Stimulated activated CD8-positive, alpha-beta memory T cell treated with anti-CD3 and anti-CD28 coated beads, Interleukin-15, amount 100 ng/mL, for 48 hours (primary cell): ENCODE results near the gene GAB2.
"Not testable (repeated sequence)": the region's sequence is repeated elsewhere in the genome, so short reads cannot be mapped to it uniquely, and the experiment has no call there.

ENCODE experiments used
- DNase-seq, 2 donors: peaks; one replicate each; pipeline ENCODE4 v3.0.0-alpha.2; 2020; ENCODE audit warnings: low read depth in 2 of 2

Gene GAB2

DNA sequence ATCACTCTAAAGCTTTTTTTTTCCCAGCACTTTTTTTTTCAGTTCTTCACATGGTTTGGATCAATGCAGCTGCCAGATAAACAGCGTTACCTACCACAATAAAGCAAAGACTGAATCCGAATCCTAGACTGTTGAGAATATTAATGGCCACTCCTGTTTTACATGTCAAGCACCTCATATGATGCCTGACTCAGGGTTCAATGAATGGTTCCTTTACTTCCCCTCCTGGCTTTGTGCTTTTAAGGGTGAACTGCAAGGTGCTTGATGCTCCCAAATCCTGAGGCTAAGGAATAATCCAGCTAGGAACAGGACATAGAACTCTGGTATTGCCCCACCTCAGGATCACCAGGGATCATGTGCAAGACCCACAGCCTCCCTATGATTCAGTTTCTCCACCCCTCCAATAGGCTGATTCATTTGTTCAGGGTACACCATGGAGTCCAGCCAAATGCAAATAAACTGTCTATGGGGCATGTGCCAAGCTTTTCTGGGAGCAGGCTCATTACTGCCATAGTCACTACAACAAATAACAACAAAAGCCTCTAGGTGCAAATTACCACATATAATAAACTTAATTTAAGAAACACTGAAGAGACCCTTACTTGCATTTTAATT is 104.3 kb downstream of the GAB2 start:
- DNase-seq, result no peak

DNA sequence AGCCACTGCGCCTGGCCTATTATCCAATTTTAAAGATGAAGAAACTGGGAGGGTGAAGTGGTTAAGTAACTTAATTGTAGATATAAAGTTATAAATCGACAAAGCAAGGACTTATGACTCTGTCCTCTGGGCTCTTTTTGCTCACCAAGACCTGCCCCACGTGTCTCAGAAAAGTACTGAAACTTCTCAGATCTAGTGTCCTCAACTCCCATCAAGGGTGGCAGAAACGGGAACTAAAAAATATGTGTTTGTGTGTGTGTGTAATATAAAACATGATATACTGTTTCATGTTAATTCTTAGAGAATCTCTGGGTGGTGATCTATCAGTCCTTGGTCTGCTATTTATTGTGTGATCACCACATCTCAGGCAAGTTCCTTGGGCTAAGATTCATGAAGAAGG is 104.9 kb downstream of the GAB2 start:
- DNase-seq, result no peak

DNA sequence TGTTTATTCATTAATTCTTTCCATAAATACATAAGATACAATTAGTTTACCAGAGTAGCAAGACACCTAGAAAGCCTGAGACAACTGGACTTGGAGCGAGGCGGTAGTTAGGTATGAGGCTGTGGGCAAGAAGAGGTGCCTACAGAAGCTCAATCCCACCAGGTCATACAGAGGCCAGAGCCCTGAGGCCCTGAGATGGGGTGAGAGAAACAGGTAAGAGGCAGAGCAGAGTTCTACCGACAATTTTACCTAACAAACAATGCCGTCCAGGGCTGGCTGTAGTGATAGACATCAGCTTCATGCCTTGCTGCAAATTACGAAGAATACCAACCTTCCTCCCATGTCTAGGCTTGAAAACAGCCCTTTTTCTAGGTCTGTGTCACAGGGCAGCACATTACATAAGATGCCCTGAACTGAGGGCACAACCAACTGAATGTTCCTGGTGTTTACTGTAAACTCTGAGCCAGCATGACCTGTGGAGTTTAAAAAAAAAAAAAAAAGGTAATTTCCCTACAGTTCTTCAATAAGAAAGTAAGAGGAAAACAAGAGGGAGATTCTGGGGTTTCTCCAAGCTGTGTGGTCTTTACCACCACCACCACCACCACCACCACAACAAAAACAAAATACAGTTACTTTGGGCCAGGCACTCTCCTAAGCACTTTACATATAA is 105.8 kb downstream of the GAB2 start:
- no peak for DNase-seq

DNA sequence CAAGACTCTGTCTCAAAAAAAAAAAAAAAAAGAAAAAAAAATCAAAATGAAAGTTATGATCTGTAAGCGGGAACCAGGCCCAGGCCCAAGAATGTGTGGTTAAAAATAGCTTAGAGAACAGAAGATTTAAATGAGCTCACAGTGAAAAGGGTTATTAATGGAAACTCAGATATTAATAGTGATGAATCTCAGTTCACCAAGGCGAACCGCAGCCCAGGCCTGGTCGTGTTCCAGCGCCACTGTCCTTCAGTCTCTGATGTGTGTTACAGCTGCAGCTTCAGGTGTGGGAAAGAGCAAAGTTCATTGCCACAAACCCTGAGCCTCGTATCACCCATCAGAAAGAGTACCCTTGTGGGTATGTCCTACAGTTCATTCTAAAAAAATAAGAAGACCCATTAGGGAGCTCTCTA is 107.1 kb downstream of the GAB2 start:
- DNase-seq, result no peak

DNA sequence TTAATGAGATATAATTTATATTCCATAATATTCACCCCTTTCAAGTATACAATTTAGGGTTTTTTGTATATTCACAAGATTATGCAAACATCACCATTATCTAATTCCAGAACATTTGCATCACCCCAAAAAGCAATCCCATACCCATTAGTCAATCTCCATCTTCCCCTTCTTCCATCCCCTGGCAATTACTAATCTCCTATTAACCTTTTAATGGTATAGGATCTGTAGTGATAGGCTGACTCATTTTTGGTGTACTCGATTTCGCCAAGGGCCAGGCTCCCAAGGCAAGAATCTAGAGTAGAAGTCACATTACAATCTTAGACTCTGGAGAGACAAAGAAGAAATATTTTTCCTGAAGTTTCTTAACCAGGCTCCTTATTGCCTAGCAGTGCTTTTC is 113.4 kb downstream of the GAB2 start:
- DNase-seq, result no peak

DNA sequence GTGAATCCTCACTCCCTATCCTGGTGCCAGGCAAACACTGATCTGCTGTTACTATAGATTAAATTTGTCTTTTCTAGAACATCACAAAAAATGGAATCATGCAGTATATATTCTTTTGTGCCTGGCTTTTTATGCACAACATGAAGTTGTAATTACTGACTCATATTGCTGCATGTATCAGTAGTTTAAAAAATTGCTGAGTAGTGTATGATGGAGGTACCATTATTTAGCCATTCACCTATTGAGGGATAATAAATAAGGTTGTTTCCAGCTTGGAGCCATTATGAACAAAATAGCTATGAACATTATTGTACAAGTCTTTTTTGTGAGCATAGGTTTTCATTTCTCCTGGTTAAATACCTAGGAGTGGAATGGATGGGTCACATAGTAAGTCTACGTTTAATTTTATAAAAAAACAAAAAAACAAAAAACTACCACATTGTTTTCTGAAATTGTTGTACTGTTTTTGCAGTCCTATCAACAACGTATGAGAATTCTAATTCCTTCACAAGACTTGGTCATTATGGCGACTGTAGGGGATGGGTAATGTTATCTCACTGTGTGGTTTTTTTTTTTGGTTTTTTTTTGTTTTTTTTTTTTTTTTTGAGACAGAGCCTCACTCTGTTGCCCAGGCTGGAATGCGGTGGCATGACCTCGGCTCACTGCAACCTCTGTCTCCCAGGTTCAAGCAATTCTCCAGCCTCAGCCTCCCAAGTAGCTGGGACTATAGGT is 117.3 kb downstream of the GAB2 start:
- no peak for DNase-seq

DNA sequence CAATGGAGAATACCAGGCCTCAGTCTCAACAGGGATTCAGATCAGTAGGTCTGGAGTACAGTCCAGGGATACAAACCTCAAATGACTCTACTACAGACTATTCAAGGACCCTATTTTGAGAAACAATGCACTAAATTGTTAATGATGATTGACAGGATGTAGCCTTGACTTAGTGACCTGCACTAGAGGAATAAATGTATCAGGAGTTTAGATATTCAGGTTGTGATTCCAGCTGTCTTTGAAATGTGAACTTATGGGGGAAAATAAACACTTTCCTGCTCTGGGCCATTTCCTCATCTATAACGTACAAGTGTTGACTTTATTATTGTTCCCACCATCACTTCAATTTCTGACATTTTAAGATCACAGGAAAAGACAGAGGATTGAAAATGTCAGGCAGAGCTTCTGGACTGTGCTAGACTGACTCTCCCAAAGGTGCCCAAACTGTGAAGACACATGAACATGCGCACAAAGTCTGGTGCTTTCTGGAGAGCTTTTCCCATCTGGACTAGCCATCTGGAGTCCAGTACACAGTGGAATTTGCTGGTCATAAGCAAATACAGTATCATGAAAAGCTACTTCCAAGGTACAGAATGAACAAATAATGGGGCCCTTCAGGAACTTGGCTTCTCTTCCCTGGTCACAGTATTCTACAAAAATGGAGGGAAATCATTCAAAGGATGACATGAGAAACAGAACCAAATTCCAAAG is 118.5 kb downstream of the GAB2 start:
- DNase-seq, result no peak

DNA sequence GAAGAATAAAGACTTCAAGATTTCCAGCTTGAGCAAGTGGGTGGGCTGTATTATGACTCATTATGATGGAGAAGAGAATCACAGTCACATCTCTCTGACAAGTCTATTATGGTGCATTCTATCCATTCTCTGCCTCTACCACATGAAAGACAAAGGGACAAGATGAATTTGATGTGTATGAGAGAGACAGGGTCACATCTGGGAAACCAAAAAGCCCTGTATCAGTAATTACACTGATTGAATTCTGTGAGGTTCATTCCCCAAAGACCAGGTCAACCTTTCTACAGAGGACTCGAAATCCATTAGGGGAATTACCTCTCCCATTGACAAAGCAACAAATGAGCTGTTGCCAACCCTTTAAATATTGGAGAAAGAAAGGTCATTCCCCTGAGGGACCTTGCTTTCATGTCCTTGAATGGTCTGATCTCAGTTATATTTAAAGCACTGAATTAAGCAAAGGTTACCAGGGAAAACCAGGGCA is 119.3 kb downstream of the GAB2 start:
- DNase-seq, result no peak

DNA sequence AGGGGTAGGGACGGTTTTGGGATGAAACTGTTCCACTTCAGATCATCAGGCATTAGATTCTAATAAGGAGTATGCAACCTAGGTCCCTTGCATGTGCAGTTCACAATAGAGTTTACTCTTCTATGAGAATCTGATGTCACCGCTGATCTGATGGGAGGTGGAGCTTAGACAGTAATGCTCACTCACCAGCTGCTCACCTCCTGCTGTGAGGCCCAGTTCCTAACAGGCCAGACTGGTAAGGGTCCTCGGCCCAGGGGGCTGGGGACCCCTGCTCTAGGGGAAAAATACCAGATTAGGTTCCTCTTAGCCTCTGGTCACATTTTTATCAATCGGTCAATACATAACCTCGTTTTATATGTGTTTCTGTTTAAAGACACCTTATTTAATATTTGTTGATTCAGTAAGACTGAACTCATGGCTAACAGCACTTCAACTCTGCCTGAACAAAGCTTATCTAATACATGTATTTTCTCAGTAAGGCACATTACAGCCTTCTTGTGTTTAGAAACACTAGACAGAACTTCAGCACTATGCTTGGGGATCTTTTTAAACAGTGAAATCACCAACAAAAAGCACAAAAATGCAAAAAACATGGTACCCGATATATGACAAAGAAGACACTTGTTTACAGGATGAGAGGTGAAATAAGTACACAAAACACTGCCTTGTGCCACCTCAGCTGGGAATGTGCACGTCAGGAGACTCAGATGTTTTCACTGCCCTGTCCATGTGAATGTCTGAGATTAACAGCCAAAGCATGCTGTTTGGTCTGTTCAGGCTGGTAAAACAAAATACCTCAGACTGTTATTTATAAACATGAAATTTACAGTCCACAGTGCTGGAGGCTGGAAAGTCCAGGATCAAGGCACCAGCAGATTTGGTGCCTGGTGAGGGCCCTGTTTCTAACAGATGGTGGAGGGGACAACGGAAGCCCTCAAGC is 121.4 kb downstream of the GAB2 start:
- no peak for DNase-seq

DNA sequence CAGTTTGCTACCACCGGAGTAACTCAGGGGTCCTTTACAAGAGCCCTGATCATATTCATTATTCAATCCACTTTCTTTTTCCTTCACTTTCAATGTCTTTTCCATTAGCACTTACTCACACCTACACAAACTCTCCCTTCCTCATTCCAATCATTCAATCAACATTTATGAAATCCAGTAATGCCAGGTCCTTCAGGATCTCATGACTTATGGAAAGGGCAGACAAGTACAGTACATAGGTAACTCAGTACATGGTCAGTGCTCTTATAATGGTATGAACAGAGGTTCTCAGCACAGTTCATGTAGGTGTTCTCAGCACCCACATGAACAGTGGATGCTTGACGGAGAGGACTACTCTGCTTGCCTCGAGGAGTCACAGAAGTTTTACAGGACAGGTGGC is 122.3 kb downstream of the GAB2 start:
- DNase-seq, result no peak

DNA sequence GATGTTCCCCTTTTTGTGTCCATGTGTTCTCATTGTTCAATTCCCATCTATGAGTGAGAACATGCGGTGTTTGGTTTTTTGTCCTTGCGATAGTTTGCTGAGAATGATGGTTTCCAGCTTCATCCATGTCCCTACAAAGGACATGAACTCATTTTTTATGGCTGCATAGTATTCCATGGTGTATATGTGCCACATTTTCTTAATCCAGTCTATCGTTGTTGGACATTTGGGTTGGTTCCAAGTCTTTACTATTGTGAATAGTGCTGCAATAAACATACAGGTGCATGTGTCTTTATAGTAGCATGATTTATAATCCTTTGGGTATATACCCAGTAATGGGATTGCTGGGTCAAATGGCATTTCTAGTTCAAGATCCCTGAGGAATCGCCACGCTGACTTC is 123.5 kb downstream of the GAB2 start:
- not testable (repeated sequence) for DNase-seq

DNA sequence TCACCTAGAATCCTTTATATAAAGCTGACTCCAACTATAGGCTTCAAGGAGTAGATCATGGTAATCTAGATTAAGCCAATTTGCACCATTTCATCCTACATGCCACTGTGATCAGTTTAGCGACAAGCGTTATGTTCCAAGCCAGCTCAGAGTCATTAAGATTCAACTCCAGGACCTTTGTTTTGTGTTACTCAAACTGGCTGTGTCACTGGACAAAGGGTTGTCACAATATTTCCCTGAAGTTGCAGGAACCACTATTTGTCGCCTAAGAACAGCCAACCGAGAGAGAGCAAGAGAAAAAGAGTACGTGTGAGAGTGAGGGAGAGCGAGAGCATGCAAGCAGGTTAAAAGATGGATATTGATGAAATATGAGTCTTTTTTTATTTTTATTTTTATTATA is 124.1 kb downstream of the GAB2 start:
- no peak for DNase-seq

DNA sequence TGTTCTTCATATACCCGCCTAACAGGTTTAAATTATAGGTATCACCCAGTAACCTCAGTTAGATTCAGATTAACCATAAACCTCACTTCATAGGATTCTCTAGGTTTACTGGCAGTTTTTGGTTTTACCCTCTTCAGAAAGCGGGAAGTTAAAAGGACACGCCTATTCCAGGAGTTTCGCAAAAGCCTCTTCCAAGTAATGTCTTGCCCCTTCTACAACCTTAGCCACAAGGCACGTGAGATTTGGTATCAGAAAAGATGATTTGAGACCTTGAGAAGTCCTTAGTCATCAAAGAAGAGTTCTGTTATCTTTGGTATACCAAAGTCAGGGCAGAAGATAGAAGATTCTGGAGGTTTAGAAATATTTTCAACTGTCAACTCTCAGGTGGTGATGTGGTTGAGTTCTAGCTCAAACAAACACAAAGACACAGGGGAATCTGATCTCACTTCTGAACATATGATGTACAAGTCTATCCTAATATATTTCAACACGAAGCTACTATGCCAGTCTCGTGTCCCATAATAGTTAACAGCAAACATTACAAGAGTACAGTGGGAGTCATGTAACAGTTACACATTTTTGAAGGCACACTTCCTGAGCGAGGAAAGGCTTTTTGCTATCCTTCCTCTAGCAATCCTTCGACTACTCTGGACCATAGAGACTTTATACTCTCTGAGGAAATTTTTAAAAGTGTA is 125.4 kb downstream of the GAB2 start:
- DNase-seq, result peak in 1 of 2 donors; percentile 8

DNA sequence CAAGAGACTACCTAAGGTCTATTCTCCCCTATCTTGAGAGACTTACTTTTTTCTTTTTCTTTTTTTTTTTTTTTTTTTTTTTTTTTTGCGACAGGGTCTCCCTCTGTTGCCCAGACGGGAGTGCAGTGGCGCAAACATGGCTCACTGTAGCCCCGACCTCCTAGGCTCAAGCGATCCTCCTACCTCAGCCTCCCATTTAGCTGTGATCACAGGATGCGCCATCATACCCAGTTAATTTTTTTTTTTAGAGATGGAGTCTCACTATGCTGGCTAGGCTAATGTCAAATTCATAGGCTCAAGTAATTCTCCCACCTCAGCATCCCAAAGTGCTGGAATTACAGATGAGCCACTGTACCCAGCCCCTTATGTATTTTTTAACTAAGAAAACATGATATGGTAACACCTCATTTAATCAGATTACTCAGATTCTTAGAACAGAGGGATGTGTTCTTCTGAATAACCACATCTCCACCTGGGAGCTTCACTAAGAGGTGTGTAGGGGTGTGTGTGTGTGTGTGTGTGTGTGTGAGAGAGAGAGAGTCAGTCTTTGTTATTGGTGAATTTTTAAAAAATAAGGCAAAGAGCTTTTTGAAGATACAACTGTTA is 126.0 kb downstream of the GAB2 start:
- DNase-seq, result peak in 1 of 2 donors; percentile 12

DNA sequence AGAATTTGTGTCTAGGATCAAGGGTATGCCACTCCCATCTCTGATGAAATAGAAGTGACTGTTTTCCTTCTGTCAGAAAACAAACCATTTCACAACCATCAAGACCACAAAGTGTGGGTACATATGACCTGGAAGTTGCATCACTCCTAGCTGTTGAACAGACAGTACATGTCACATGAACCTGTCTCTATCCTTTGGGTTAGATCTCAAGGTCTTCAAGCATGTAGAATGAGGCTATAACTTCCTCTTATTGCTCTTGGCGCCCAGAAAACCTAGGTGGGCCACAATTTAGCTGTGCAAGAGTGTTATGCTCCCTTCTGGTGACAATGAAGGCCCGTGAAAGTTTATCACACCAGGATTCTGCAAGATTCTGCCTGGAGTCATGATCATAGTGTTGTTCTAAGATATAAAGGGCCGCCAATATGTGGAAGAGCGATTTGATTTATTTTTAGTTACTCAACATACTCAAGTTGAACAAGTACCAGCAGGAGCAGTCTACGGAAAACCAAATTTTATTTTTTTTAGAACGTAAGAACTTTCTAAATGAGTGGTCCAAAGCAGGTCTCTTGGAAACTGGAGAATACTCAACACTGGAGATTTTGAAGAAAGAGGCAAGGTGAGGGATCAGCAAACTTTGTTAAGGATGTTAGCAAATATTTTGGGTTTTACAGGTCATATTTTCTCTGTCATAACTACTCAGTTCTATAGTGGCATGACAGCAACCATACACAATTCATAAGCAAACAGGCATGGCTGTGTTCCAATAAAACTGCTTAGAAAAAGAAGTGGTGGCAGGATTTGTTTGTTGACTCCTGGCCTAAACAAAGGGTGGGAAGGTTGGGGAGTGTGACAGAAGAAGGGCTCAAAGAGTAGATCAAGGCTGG is 127.1 kb downstream of the GAB2 start:
- no peak for DNase-seq

DNA sequence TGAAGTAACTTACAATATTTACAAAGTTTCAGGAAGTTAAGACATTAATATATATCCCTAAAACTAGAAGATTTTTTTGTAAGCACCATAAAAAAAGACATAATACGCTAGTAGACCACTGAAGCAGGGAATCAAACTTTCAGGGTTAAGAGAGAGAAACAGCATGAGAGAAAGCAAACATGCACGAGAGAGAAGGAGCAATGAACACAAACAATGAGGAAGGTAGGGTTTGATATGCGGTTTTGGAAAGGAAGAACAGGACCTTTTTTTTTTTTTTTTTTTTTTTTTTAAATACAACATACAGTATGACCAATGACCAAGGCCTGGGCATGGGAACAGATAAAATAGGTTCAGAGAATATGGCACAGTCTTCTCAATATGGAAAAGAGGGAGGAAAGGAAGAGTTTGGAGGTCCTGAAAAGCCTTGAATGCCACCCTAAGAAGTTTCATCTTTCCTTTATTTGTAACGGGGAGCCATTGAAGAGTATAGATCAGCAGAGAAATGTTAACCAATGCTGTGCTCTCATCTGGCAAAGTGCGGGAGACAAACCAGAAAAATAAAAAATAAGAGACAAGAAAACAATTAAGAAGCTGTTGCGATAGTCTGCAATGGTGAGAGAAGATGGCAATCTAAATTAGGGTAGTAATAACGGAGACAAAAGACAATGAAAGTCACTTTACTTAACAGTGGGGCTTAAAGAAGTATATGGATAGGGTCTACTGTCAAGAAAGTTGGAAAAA is 127.9 kb downstream of the GAB2 start:
- DNase-seq, result no peak

DNA sequence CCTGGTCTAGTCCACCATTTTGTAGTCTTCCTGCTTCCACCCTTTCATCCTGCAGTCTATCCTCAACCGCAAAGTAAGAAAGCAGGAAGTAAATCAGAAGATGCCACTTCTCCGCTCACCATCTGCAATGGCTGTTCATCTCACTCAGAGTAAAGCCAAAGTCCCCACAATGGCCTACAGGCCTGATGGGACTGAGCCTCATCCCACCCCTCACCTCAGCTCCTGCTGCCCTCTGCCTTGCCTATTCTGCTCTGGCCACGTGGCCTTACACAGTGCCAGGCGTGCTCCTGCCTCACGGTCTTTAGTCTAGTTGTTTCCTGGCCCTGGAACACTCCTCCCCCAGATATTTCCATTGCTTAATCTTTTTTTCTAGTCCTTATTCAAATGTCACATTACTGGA is 133.4 kb downstream of the GAB2 start:
- DNase-seq, result no peak

DNA sequence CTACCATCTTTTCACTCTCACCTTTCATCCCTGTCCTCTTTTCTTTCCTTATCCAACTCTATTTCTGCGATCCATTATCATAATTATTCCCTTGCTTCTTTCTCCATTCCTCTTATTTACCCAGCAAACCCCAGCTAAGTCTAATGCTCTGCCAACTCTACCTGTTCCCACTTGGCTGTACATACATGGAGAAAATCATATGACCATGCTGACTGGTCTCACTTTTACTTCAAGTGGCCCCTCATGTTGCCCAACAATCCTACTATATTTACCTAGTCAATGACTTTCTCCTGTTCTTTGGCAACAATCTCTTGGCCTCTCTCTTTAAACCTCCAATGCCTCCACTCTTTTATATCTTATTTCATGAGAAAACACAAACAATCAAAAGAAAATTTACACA is 134.8 kb downstream of the GAB2 start:
- no peak for DNase-seq

DNA sequence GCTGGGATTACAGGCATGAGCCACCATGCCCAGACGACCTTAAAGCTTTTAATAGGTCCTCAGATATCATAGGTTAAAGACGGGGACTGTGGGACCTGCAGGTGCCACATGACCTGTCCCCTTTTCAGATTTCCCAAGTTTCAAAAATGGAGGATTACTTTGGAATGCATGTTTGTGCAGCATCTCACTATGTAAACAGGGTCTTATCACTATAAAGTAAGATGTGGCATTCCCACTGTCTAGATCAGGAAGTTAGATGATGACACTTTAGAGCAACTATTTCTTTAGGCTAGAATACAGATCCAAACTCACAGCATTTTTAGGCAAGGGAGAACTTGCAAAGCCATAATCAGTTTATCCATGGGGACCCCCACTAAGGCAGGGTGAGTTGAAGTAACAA is 136.1 kb downstream of the GAB2 start:
- no peak for DNase-seq
